ENCODE data around the gene NECTIN2. TPM values are rescaled to one million over a fixed set of nuclear protein-coding genes. Genes with fewer than 3 reads are reported as not detected.

NECTIN2 gene
- total and polyA plus RNA-seq, 12 donors = 82.7 to 243 (median 129) TPM

GRCh38 chr19:44818466-44819031 lies 27.5 kb upstream of the NECTIN2 start:
- no peak for DNase-seq
- no peak for TF ChIP-seq POLR2A (IDR thresholded peaks at IDR 0.05)
- TF ChIP-seq CTCF (IDR thresholded peaks at IDR 0.05) = no peak
- 93 to 99% (median 93%) methylated on average over 11 to 20 of the region's 20 CpGs for WGBS, 4 donors
- H3K36me3 ChIP-seq (replicated peaks in 1 of 2) = peaks cover 0 to 4% of the 10 kb centered on the region in 2 donors
- H3K4me1 ChIP-seq (replicated peaks in 1 of 2) = peaks cover 7% of the 10 kb centered on the region in 2 donors
- H3K27me3 ChIP-seq = no peaks in the 10 kb centered on the region
- H3K9me3 ChIP-seq (replicated peaks in 1 of 3) = no peaks in the 10 kb centered on the region
- H3K4me3 ChIP-seq = no peak overlapping the region
- H3K27ac ChIP-seq = no peak overlapping the region
- intact Hi-C loops (cut with DNase I) = no loop called here

GRCh38 chr19:44819246-44819832 lies 26.8 kb upstream of the NECTIN2 start:
- Histone ChIP-seq H3K4me3 (no peak overlapping the region), H3K4me1 (replicated peaks in 1 of 2) (peaks cover 7% of the 10 kb centered on the region in 2 donors), H3K27me3 (no peaks in the 10 kb centered on the region), H3K9me3 (replicated peaks in 1 of 3) (no peaks in the 10 kb centered on the region), H3K36me3 (replicated peaks in 1 of 2) (no peaks in the 10 kb centered on the region), H3K27ac (no peak overlapping the region)
- 89 to 95% (median 91%) methylated on average over 16 to 28 of the region's 28 CpGs for WGBS, 4 donors
- no peak for TF ChIP-seq CTCF (IDR thresholded peaks at IDR 0.05)
- no peak for TF ChIP-seq POLR2A (IDR thresholded peaks at IDR 0.05)
- no peak for DNase-seq
- intact Hi-C loops (cut with DNase I) = no loop called here

GRCh38 chr19:44820648-44821609 lies 25.2 kb upstream of the NECTIN2 start:
- Histone ChIP-seq H3K4me1 (replicated peaks in 1 of 2) (peaks cover 7% of the 10 kb centered on the region in 2 donors), H3K36me3 (replicated peaks in 1 of 2) (no peaks in the 10 kb centered on the region), H3K4me3 (no peak overlapping the region), H3K27me3 (no peaks in the 10 kb centered on the region), H3K9me3 (replicated peaks in 1 of 3) (no peaks in the 10 kb centered on the region), H3K27ac (peak overlapping the region in 1 of 5 donors; percentile 75)
- intact Hi-C loops (cut with DNase I) = no loop called here
- 6 to 44% (median 23%) methylated on average over 11 to 35 of the region's 35 CpGs for WGBS, 4 donors
- TF ChIP-seq POLR2A (IDR thresholded peaks at IDR 0.05) (no peak), CTCF (IDR thresholded peaks at IDR 0.05) (peak in 2 of 6 experiments; percentile 3 to 20)
- DNase-seq = peak; percentile 57 to 78 (median 64)

- Histone ChIP-seq H3K27ac (no peak overlapping the region), H3K9me3 (replicated peaks in 1 of 3) (no peaks in the 10 kb centered on the region), H3K27me3 (no peaks in the 10 kb centered on the region), H3K36me3 (replicated peaks in 1 of 2) (no peaks in the 10 kb centered on the region), H3K4me1 (replicated peaks in 1 of 2) (peaks cover 7% of the 10 kb centered on the region in 2 donors), H3K4me3 (no peak overlapping the region)
- DNase-seq = no peak
- intact Hi-C loops (cut with DNase I) = no loop called here
- 58 to 71% (median 65%) methylated on average over 11 of the region's 11 CpGs for WGBS, 4 donors
- TF ChIP-seq CTCF (IDR thresholded peaks at IDR 0.05) = no peak
- TF ChIP-seq POLR2A (IDR thresholded peaks at IDR 0.05) = no peak
Observed at GRCh38 chr19:44822177-44822576, 23.9 kb upstream of the NECTIN2 start.
